ENCODE results near the gene AURKAIP1.

AURKAIP1 gene

GRCh38 chr1:1355416-1355815, 19.6 kb downstream of the AURKAIP1 start:
- no peak overlapping the region for H3K4me3 ChIP-seq (ENCODE audit: low read depth, low read length)
- TF ChIP-seq MYC (IDR thresholded peaks at IDR 0.05; ENCODE audit: low read depth, low read length) (no peak), CTCF (IDR thresholded peaks at IDR 0.05; ENCODE audit: low read depth, low read length) (no peak), POLR2A (IDR thresholded peaks at IDR 0.05; ENCODE audit: extremely low read depth, insufficient read length) (no peak), MAX (IDR thresholded peaks at IDR 0.05; ENCODE audit: low read depth, low read length) (no peak)
- DNase-seq (ENCODE audit: low read depth) = no peak

- no peak for DNase-seq (ENCODE audit: low read depth)
- TF ChIP-seq CTCF (IDR thresholded peaks at IDR 0.05; ENCODE audit: low read depth, low read length) = no peak
- TF ChIP-seq MAX (IDR thresholded peaks at IDR 0.05; ENCODE audit: low read depth, low read length) = no peak
- no peak overlapping the region for H3K4me3 ChIP-seq (ENCODE audit: low read depth, low read length)
Observed at GRCh38 chr1:1354271-1355247, 20.4 kb downstream of the AURKAIP1 start.

- TF ChIP-seq MAX (IDR thresholded peaks at IDR 0.05; ENCODE audit: low read depth, low read length) (no peak), POLR2A (IDR thresholded peaks at IDR 0.05; ENCODE audit: extremely low read depth, insufficient read length) (no peak), MYC (IDR thresholded peaks at IDR 0.05; ENCODE audit: low read depth, low read length) (no peak), CTCF (IDR thresholded peaks at IDR 0.05; ENCODE audit: low read depth, low read length) (no peak)
- H3K4me3 ChIP-seq (ENCODE audit: low read depth, low read length) = no peak overlapping the region
- DNase-seq (ENCODE audit: low read depth) = no peak
Observed at GRCh38 chr1:1353389-1354151, 21.4 kb downstream of the AURKAIP1 start.

GRCh38 chr1:1352786-1353388, 22.1 kb downstream of the AURKAIP1 start:
- TF ChIP-seq MYC (IDR thresholded peaks at IDR 0.05; ENCODE audit: low read depth, low read length) (no peak), MAX (IDR thresholded peaks at IDR 0.05; ENCODE audit: low read depth, low read length) (no peak), POLR2A (IDR thresholded peaks at IDR 0.05; ENCODE audit: extremely low read depth, insufficient read length) (no peak), CTCF (IDR thresholded peaks at IDR 0.05; ENCODE audit: low read depth, low read length) (no peak)
- no peak for DNase-seq (ENCODE audit: low read depth)
- no peak overlapping the region for H3K4me3 ChIP-seq (ENCODE audit: low read depth, low read length)

GRCh38 chr1:1351511-1352427, 23.2 kb downstream of the AURKAIP1 start:
- no peak for DNase-seq (ENCODE audit: low read depth)
- H3K4me3 ChIP-seq (ENCODE audit: low read depth, low read length) = no peak overlapping the region
- TF ChIP-seq POLR2A (IDR thresholded peaks at IDR 0.05; ENCODE audit: extremely low read depth, insufficient read length) (no peak), CTCF (IDR thresholded peaks at IDR 0.05; ENCODE audit: low read depth, low read length) (no peak), MYC (IDR thresholded peaks at IDR 0.05; ENCODE audit: low read depth, low read length) (no peak), MAX (IDR thresholded peaks at IDR 0.05; ENCODE audit: low read depth, low read length) (no peak)

All from NB4 (cell line).